GM15510 (cell line): Measurements from ENCODE around the gene LRP1B.

ENCODE experiments used
- POLR2A ChIP-seq: IDR thresholded peaks from 3 replicates; pipeline ENCODE4 v1.6.1; 2011; ENCODE audit warnings: borderline replicate concordance; ENCODE audit not compliant: insufficient read length; ENCODE audit errors: extremely low read depth

LRP1B gene

DNA sequence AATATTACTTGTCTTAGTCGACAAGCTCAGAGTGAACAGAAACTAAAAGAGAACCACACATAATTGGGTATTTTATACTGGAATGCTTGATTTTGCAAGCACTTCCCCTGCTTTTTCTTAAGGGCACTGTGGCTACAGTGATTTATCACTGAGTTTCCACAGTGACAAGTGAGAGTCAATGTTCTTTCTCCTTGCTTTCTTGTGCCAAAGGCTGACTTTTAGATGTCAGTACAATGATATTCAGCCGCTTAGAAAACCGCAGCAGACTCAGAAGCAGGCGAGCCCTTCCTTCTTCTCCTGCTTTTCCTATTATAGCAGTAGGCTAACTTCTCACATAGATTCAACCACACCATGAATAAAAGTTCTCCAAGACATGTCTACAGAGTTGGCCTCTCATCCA lies 1747.0 kb downstream of the LRP1B start:
- no peak for TF ChIP-seq POLR2A

DNA sequence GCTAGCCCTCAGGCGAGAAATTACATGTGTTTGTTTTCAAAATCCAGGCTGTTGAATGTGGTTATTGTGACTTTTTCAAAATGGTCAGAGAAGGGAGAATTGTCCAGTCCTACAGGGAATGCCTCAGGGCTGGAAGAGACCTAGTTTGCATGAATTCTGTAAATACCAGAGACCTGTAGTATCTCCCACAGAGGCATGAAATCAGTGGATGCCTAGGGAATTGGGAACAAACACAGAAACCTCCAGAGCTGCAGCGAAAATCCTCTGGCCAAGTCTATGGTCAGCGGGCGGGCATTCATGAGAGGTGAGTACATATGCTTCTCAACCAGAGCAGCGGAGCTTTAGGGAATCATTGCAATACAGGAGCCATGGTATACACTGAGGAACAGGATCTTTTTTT lies 1754.1 kb downstream of the LRP1B start:
- TF ChIP-seq POLR2A, result no peak

DNA sequence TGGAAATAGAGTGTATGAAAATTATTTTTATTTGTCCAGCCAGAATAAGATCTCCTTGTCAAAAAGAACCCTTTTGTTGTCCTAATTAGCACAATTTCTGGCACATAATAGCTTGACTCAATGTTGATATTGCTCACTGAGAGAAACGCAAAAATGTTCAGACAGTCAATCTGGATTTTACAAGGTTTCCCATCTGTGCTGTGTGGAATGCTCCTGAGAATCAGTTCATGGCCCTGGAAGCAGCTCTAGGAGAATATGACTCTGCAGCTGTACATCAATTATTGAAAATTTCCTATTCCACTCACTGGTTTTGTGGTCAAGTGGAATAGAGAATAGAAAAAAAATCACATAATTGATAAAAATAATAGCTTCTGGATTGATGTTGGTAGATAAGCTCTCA lies 1767.7 kb downstream of the LRP1B start:
- no peak for TF ChIP-seq POLR2A

DNA sequence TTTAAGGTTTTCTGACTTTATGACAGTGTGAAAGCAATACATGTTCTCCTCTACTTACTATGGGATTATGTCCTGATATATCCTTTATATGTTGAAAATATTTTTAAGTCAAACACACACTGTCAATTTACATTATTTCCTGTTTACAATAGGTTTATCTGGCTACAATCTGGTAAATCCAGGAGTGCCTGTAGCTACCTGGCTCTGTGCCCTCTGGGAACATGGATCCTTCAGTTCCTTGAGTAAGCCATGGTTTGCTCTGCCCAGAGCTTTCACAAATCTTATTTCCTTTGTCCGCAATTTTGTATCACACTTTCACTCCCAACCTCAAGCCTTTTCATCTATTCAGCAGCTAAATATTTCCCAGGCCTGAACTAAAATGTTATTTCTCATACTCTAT lies 1768.5 kb downstream of the LRP1B start:
- no peak for TF ChIP-seq POLR2A

DNA sequence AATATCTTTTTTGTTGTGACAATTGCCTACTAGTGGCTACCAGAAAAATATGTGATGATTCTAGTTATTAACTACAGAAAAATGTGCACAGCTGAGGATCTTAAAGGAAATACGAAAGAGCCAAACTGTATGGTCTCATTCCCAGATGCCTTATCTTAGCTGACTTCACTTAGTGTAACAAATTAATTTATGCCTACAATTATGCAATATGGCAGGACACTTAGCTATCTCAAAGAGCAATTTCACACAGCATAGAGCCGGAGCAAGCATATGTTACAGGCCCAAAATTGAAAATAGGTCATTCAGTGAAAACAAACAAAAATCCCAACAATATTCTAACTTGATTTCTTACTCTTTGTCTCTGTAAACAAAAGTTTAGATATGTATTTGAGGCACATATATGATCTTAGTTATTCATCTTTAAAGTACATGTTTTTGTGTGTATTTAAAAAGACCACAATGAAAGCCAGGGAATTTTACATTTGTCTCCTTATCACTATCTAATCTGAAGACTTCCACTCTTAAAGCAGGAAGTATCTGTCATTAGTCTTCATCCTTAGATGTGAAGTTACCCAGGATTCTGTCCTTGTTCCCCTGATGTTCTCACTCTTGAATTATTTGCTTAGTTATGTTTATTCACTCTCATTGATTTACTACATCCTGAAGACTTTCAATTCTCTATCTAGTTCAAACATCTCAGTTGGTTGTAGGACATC lies 1771.6 kb downstream of the LRP1B start:
- no peak for TF ChIP-seq POLR2A

DNA sequence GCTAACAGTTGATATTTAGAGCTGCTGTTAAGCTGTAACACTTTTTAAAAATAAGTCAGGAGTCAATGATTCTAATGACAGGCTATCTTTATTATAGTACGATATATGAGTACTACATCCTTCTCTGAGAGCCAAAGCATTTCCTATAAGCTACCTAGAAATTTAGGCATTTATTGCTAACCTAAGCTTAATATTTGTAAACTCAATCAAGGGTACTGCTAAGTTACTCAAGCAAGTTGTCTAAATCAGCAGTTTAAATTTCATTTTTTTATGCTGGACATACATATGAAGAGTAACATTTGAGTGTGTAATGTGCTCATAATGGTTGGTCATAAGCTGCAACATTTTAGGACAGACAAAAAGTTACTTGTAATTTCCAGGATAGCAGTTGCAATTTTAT lies 1774.1 kb downstream of the LRP1B start:
- no peak for TF ChIP-seq POLR2A

DNA sequence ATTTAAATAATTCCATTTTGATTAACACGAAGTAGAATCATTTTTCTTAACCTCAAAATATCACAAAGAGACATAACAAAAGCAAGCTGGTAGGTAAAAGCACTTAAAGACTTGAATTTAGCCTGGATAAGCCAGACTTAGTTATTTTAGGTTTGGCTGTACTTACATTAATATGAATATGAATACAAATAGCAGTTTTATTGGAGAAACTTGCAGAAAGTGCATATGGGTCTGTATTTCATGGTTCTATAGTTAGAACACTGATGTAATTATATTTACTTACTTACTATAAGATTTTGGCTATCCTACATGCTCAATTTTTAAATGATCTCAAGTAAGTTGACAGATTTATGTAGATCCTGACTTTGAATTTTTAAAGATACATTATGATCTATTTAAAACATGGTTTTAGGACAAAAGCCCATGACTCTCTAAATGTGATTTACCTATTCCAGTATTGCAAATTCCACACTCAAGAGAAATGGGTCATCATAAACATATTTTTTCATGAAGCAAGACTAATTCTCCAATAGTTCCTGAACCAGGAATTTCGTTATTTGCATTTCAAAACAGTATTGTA lies 1775.2 kb downstream of the LRP1B start:
- TF ChIP-seq POLR2A, result no peak

DNA sequence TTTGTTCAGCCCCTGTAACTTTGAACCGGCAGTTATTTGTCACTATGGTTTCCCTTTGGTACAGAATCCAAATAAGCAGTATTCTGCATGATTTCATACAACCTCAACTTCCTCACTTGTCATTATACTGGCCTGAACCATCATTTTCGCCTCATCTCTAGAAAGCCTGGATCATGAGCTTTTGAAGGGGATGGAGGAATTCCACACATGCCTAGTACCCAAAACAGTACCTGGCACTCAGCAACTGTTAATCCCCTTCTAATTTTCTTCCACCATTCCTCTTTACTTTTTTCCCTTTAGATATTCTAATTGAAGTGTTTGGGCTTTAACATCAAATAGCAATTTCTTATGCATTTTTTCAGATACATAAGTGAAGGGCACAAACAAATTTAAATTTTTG lies 1776.3 kb downstream of the LRP1B start:
- no peak for TF ChIP-seq POLR2A

DNA sequence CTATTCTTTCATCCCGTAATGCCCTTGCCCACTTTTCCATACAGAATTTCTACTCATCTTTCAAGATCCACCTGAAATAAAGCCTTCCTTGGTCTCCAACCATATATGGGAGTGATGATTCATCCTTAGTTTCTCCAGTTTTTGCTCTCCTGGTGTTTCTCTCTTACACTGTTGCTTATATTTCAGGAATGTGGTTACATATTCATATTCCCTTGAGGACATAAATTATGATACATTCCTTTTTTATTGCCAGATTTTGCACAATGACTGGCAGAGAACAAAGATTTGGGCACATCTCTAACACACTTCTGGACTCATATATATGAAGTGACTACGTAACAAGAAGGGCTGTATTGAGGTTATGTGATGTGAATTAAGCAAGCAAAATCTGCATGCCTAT lies 1777.3 kb downstream of the LRP1B start:
- TF ChIP-seq POLR2A, result no peak

DNA sequence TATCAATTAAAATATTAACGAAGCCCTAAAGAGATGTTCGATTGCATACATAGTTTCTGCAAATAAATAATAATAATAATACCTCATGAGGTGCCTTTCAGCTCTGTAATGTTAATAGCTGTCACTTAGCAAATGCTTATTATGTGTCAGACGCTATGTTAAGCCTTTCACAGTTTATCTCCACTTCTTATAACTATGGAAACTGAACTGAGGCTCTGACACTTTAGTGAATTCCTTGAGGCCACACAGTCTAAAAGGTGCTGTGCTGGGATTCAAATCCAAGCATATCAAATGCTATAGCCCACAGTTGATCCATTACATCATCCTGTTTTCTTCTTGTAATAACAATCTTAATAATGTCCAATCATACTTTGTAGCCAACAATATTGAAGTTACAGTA lies 1779.1 kb downstream of the LRP1B start:
- no peak for TF ChIP-seq POLR2A

DNA sequence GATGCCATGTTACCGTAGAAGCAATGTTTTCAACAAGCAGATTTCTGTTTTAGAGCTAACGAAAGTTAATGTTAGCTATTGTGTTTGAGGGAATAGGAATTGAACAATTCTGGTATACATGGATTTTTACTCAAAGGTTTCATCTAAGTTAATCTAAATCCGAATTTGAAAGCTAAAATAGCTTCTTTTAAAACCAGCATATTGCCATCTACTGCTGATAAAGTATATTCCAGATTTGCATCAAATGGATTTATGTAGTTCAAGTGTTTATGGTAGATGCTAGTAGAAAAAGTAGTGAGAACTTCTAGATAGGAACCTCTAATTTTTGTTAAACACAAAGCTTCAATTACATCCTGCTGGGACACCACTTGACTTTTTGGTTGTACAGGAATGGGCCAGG lies 1781.1 kb downstream of the LRP1B start:
- TF ChIP-seq POLR2A, result no peak

DNA sequence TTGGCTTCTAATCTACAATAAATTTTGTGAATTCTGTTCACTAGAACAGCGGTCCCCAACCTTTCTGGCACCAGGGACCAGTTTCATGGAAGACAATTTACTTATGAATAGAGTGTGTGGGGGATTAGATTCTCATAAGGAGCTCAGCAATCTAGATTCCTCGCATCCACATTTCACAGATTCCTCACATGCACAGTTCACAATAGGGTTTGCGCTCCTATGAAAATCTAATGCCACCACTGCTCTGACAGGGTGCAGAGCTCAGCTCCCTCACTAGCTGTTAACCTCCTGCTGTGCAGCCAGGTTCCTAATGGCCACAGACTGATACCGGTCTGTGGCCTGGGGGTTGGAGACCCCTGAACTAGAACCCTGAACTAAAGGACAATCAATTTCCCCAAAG lies 1782.0 kb downstream of the LRP1B start:
- TF ChIP-seq POLR2A, result no peak

DNA sequence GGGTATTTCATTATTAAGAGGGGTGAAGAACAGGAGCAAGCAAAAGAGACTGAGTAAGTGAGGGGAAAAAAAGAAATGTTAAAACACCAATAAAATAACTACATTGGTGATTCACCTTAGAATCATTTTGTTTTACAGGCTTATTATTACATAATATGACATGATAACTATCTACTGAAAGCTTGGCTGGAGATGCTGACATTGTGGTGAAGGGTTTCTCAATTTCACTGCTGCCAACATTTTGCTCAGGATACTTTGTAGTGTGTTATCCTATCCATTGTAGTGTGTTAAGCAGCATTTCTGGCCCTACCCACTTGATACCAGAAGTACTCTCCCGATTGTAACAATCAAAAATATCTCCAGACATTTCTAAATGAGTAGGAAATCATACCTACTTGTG lies 1786.0 kb downstream of the LRP1B start:
- TF ChIP-seq POLR2A, result no peak

DNA sequence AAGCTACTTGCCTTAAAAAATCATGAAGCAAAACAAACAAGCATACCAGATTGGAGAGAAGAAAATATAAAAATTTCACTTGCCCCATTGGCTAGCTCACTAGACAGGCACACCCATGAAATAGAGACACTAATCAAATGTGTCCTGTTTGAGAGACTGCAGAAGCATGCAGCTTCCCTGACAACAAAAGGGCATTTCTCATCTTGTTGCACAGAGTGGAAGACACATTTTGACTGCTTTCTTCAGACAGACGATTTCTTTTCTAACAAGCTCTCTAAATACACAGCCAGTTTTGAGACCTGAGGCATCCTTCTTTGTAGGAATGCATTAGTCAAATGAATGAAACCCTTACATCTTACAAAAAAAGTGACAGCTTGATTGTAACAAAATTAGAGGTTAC lies 1792.0 kb downstream of the LRP1B start:
- no peak for TF ChIP-seq POLR2A

DNA sequence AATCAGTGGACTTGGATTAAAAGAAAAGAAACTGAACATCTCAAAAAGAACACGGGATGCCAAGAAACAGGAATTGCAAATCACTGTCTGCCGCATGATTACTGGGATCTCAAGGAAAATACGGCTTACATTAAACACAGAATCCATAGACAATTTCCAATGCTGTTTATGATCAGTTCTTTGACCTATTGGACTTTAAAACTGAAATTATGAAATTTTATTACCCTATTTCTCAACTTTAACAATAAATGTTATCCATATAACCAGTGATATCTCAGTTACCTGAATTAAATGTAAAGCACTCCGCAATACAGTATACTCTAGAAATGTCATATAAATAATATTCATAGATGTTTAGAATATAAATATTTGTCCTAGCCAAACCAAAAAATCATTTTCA lies 1793.8 kb downstream of the LRP1B start:
- no peak for TF ChIP-seq POLR2A

DNA sequence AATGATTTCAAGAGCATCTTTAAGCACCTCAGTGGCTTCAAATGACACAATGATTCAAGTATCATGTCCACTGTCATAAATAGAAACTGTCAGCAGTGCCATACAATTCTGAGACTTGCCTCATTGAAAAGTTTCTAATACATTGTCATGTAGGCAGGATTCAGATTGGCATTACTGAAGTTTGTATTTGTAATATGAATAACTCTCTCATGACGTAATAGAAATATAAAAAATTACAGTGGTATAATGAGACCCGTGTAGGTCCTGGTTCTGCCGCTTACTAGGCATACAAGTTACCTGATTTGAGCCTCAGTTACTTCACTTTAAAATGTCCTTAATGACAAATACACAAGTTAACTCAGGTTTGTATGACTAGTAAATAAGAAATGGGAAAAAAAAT lies 1814.5 kb downstream of the LRP1B start:
- no peak for TF ChIP-seq POLR2A
